HUES64 (cell line): Measurements from ENCODE around the gene MYT1.
A peak's percentile ranks its signal among the peaks of the same experiment; 100 is the strongest.
"Not testable (repeated sequence)": the region's sequence is repeated elsewhere in the genome, so short reads cannot be mapped to it uniquely, and the experiment has no call there.

Experiments used
- H3K27ac ChIP-seq: 2 replicates; pipeline ENCODE4 v1.7.0; 2013; ENCODE audit warnings: low read depth, low read length, inconsistent platforms
- H3K27me3 ChIP-seq: 2 replicates; pipeline ENCODE4 v1.6.1; 2013; ENCODE audit warnings: mild to moderate bottlenecking, low read length; ENCODE audit not compliant: insufficient read depth
- H3K36me3 ChIP-seq: 2 replicates; pipeline ENCODE4 v1.6.1; 2013; ENCODE audit warnings: mild to moderate bottlenecking, low read length; ENCODE audit not compliant: insufficient read depth
- H3K4me1 ChIP-seq: 2 replicates; pipeline ENCODE4 v1.6.1; 2013; ENCODE audit warnings: mild to moderate bottlenecking, low read length, moderate library complexity; ENCODE audit not compliant: insufficient read depth
- H3K4me3 ChIP-seq: 2 replicates; pipeline ENCODE4 v1.5.1; 2013; ENCODE audit warnings: mild to moderate bottlenecking, low read length, moderate library complexity
- H3K9ac ChIP-seq: 2 replicates; pipeline ENCODE4 v1.6.1; 2013; ENCODE audit warnings: mild to moderate bottlenecking, low read depth, low read length
- H3K9me3 ChIP-seq: 2 replicates; pipeline ENCODE4 v1.6.1; 2013; ENCODE audit warnings: low read depth, low read length; ENCODE audit not compliant: insufficient read depth
- WGBS: fragments of 150-250, 120-280 bp; methylation state at CpG from one replicate; pipeline ENCODE4 v1.1.7; 2013; ENCODE audit warnings: missing lambda C conversion rate; 5-methylcytosine and 5-hydroxymethylcytosine counted together

Gene MYT1

GRCh38 chr20:64187213-64187612, 23.0 kb downstream of the MYT1 start:
- H3K9me3 ChIP-seq, H3K4me3 ChIP-seq, H3K36me3 ChIP-seq, H3K9ac ChIP-seq, H3K27ac ChIP-seq, H3K27me3 ChIP-seq: not testable (repeated sequence)
- WGBS, result 92% methylated on average over 24 of the region's 24 CpGs
- peaks cover 31% of the 10 kb centered on the region for H3K4me1 ChIP-seq

- H3K4me3 ChIP-seq, result no peak overlapping the region
- H3K4me1 ChIP-seq, result peaks cover 31% of the 10 kb centered on the region
- H3K36me3 ChIP-seq, result no peaks in the 10 kb centered on the region
- H3K27me3 ChIP-seq, result no peaks in the 10 kb centered on the region
- no peaks in the 10 kb centered on the region for H3K9me3 ChIP-seq
- 96% methylated on average over 4 of the region's 4 CpGs for WGBS
- H3K27ac ChIP-seq, result peak overlapping the region; percentile 71; the same call in 1 of the 2 replicates
- no peak overlapping the region for H3K9ac ChIP-seq
These were observed 23.8 kb downstream of the MYT1 start for GRCh38 chr20:64188091-64188490.

- H3K9me3 ChIP-seq, result no peaks in the 10 kb centered on the region
These were observed 24.7 kb downstream of the MYT1 start for GRCh38 chr20:64188682-64189529.

DNA sequence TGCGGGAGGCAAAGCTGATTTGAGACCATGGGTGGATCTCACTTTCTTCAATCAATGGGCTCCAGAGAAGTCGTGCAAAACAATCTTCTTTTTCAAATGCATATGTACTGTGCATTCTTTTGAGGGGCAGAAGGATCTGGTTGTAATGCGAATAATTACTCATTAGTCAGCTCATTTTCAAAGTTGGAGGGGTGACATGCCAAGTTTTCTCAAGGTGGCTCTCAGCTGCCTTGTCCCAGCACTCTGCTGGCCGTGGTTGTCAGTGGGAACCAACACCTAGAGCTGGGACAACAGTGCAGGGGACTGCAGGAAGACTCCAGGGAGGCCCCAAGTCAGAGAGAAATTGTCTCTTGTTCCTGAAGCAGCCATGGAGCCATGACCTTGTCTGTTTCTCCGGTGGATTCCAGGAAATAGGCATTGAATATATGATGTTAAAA, 25.3 kb downstream of the MYT1 start:
- Histone ChIP-seq H3K9me3 (no peaks in the 10 kb centered on the region), H3K36me3 (no peaks in the 10 kb centered on the region), H3K4me1 (peaks cover 31% of the 10 kb centered on the region), H3K9ac (peak overlapping the region; percentile 28; the same call in 1 of the 2 replicates), H3K27me3 (no peaks in the 10 kb centered on the region), H3K27ac (peak overlapping the region; percentile 71), H3K4me3 (no peak overlapping the region)
- WGBS, result 40% methylated on average over 5 of the region's 5 CpGs

More at GRCh38 chr20:64188682-64189529, 24.7 kb downstream of the MYT1 start:
- Histone ChIP-seq H3K27me3 (no peaks in the 10 kb centered on the region), H3K4me3 (no peak overlapping the region), H3K27ac (peak overlapping the region; percentile 71), H3K36me3 (no peaks in the 10 kb centered on the region), H3K9ac (peak overlapping the region; percentile 28), H3K4me1 (peaks cover 31% of the 10 kb centered on the region)
- WGBS, result 45% methylated on average over 21 of the region's 21 CpGs

DNA sequence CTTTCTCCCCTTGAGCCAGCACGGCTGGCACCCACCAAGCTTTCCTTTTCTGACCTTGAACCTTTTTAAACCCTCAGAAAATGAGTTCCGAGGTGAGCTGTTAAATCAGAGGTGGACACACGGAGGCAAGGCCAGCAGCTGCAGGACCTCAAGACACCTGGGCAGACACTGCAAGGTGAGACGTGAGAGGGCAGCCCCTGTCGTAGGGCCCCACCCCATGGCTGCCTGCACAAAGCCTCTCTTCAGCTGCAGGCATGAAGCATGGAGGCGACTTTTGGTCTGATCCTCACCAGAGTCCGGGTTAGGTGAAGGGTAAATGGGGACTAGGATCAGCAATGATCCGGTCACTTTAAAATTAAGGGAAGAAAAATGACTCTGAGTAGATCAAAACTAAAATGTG, 25.7 kb downstream of the MYT1 start:
- Histone ChIP-seq H3K4me1 (peaks cover 31% of the 10 kb centered on the region), H3K4me3 (no peak overlapping the region), H3K36me3 (no peaks in the 10 kb centered on the region), H3K27me3 (no peaks in the 10 kb centered on the region), H3K9me3 (no peaks in the 10 kb centered on the region), H3K27ac (peak overlapping the region; percentile 71; the same call in 1 of the 2 replicates), H3K9ac (no peak overlapping the region)
- WGBS, result 84% methylated on average over 8 of the region's 8 CpGs

GRCh38 chr20:64191002-64191401, 26.8 kb downstream of the MYT1 start:
- H3K9ac ChIP-seq, result no peak overlapping the region
- no peaks in the 10 kb centered on the region for H3K27me3 ChIP-seq
- no peaks in the 10 kb centered on the region for H3K36me3 ChIP-seq
- H3K27ac ChIP-seq, result no peak overlapping the region
- no peaks in the 10 kb centered on the region for H3K9me3 ChIP-seq
- H3K4me1 ChIP-seq, result peaks cover 31% of the 10 kb centered on the region
- H3K4me3 ChIP-seq, result no peak overlapping the region
- 83% methylated on average over 4 of the region's 4 CpGs for WGBS

GRCh38 chr20:64192406-64192805, 28.2 kb downstream of the MYT1 start:
- Histone ChIP-seq H3K9ac (no peak overlapping the region), H3K4me1 (peaks cover 31% of the 10 kb centered on the region), H3K27ac (no peak overlapping the region), H3K9me3 (no peaks in the 10 kb centered on the region), H3K4me3 (no peak overlapping the region), H3K36me3 (no peaks in the 10 kb centered on the region), H3K27me3 (no peaks in the 10 kb centered on the region)
- WGBS, result 49% methylated on average over 7 of the region's 9 CpGs

DNA sequence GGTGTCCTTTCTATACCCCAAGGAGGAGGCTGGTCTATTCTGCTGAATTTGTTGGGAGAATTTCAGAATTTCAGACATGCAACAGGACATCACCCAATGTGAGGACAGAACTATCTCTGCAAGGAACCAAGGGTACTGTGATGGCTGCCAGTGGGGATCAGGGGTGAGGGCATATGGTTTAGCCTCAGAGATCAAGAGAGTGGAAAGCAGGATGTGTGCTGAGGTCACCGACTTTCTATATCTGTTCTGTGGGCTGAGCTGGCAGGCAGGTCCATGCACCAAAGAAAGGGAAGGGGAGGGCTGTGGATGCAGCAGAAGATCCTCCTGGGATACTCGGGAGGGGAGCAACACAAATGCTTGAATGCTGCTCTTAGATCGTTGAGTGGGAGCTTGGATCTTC, 28.8 kb downstream of the MYT1 start:
- Histone ChIP-seq H3K27me3 (no peaks in the 10 kb centered on the region), H3K9ac (no peak overlapping the region), H3K4me3 (no peak overlapping the region), H3K36me3 (no peaks in the 10 kb centered on the region), H3K4me1 (peaks cover 31% of the 10 kb centered on the region), H3K27ac (no peak overlapping the region), H3K9me3 (no peaks in the 10 kb centered on the region)
- 79% methylated on average over 3 of the region's 3 CpGs for WGBS

GRCh38 chr20:64194269-64194668, 30.0 kb downstream of the MYT1 start:
- H3K9me3 ChIP-seq, result no peaks in the 10 kb centered on the region
- peaks cover 19% of the 10 kb centered on the region for H3K4me1 ChIP-seq
- no peaks in the 10 kb centered on the region for H3K27me3 ChIP-seq
- H3K9ac ChIP-seq, result no peak overlapping the region
- H3K36me3 ChIP-seq, result no peaks in the 10 kb centered on the region
- H3K27ac ChIP-seq, result no peak overlapping the region
- no peak overlapping the region for H3K4me3 ChIP-seq

GRCh38 chr20:64196309-64196708, 32.1 kb downstream of the MYT1 start:
- WGBS, result 91% methylated on average over 15 of the region's 15 CpGs

DNA sequence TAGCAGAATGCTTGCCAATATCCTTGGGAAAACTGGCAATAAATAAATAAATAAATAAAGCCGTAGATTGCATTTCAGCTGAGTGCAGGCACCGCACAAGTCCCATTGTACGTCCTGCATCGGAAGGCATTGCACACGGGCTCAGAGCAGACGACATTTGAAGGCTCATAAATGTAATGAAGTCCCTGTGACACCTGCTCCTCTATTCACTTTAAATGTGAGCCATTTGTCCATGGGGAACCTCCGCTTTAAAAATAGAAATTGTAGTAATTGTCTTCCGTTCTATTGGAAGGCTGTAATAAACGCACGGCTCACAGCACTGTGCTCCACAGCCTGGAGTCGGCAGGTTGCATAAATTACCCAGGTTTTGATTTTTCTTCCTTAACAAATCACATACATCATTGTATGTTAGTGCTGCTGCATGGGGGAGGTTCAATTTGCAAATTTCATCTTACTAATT, 32.6 kb downstream of the MYT1 start:
- Histone ChIP-seq H3K36me3 (no peaks in the 10 kb centered on the region), H3K4me3 (no peak overlapping the region), H3K27ac (no peak overlapping the region), H3K9ac (no peak overlapping the region), H3K27me3 (no peaks in the 10 kb centered on the region), H3K4me1 (no peaks in the 10 kb centered on the region), H3K9me3 (no peaks in the 10 kb centered on the region)
- 92% methylated on average over 10 of the region's 11 CpGs for WGBS

More at GRCh38 chr20:64196309-64196708, 32.1 kb downstream of the MYT1 start:
- no peaks in the 10 kb centered on the region for H3K9me3 ChIP-seq
- no peaks in the 10 kb centered on the region for H3K36me3 ChIP-seq
- H3K4me3 ChIP-seq, result no peak overlapping the region
- H3K4me1 ChIP-seq, result peaks cover 5% of the 10 kb centered on the region; the same call in 1 of the 2 replicates
- H3K27me3 ChIP-seq, result no peaks in the 10 kb centered on the region
- H3K9ac ChIP-seq, result no peak overlapping the region
- H3K27ac ChIP-seq, result no peak overlapping the region
